ENCODE measurements around the gene MPRIP. TPM values are rescaled to one million over a fixed set of nuclear protein-coding genes. Genes with fewer than 3 reads are reported as not detected.

Gene MPRIP
- total and polyA plus RNA-seq, 2 of the 13 experiments (the other 11 are each of a cell fraction or from before 2014, with no cell fraction given), result 50.2 to 52.4 TPM

- 95% methylated on average over 16 of the region's 16 CpGs for WGBS (ENCODE audit: low lambda C conversion rate)
- Histone ChIP-seq H3K36me3 (replicated peaks in 1 of 2; ENCODE audit: control insufficient read depth in 1 of 2, insufficient read depth in 2 of 2, low read length in 2 of 2) (peaks cover 43 to 81% of the 10 kb centered on the region in 2 experiments), H3K9me3 (ENCODE audit: low read length) (no peaks in the 10 kb centered on the region), H3K27me3 (ENCODE audit: control insufficient read depth in 1 of 2, insufficient read depth in 2 of 2, low read length in 2 of 2) (no peaks in the 10 kb centered on the region; a peak in 1 of 5 replicates), H3K27ac (ENCODE audit: extremely low read length, insufficient read depth, low read length) (no peak overlapping the region), H3K4me3 (replicated peaks in 1 of 3; ENCODE audit: insufficient read depth in 1 of 3, low read depth in 2 of 3, low read length in 3 of 3) (no peak overlapping the region), H3K4me2 (ENCODE audit: low read depth, low read length) (no peak overlapping the region), H3K4me1 (ENCODE audit: insufficient read depth, low read length) (no peaks in the 10 kb centered on the region), H4K20me1 (ENCODE audit: insufficient read depth, low read length) (no peaks in the 10 kb centered on the region), H3K9ac (ENCODE audit: insufficient read depth, low read depth, low read length) (no peak overlapping the region), H3K79me2 (ENCODE audit: insufficient read depth, low read length) (no peaks in the 10 kb centered on the region), H2AFZ (ENCODE audit: low read length) (no peak overlapping the region)
- no TSS peak for BruUV-seq (replicated peaks)
- ChIA-PET CTCF (ENCODE audit: low intra/inter-chr PET ratio, low total read pairs) (no interaction called here), POLR2A (no interaction called here)
- in situ Hi-C loops (cut with HindIII; ENCODE audit: extremely low pct_ligation_motif_present, low pct_unique_long_range_greater_than_20kb), result no loop called here
- intact Hi-C loops (cut with micrococcal nuclease; ENCODE audit: unreplicated experiment), result no loop called here
- no peak; the same call in 2 of the 3 replicates for ATAC-seq
- TF ChIP-seq XBP1 (CRISPR knock-in tag; IDR thresholded peaks at IDR 0.05) (no peak), ZUFSP (CRISPR knock-in tag; IDR thresholded peaks at IDR 0.05; ENCODE audit: borderline replicate concordance) (no peak), ZNF382 (CRISPR knock-in tag; IDR thresholded peaks at IDR 0.05; ENCODE audit: borderline replicate concordance) (no peak), SMAD9 (CRISPR knock-in tag; IDR thresholded peaks at IDR 0.05) (no peak), ATF2 (CRISPR knock-in tag; IDR thresholded peaks at IDR 0.05) (no peak), PTBP1 (IDR thresholded peaks at IDR 0.05; ENCODE audit: low read depth, low read length, poor library complexity, severe bottlenecking) (no peak), ZNF281 (CRISPR knock-in tag; IDR thresholded peaks at IDR 0.05; ENCODE audit: borderline replicate concordance) (no peak), ATM (IDR thresholded peaks at IDR 0.05; ENCODE audit: borderline replicate concordance) (no peak)
- TF ChIP-seq, protein P1, sequence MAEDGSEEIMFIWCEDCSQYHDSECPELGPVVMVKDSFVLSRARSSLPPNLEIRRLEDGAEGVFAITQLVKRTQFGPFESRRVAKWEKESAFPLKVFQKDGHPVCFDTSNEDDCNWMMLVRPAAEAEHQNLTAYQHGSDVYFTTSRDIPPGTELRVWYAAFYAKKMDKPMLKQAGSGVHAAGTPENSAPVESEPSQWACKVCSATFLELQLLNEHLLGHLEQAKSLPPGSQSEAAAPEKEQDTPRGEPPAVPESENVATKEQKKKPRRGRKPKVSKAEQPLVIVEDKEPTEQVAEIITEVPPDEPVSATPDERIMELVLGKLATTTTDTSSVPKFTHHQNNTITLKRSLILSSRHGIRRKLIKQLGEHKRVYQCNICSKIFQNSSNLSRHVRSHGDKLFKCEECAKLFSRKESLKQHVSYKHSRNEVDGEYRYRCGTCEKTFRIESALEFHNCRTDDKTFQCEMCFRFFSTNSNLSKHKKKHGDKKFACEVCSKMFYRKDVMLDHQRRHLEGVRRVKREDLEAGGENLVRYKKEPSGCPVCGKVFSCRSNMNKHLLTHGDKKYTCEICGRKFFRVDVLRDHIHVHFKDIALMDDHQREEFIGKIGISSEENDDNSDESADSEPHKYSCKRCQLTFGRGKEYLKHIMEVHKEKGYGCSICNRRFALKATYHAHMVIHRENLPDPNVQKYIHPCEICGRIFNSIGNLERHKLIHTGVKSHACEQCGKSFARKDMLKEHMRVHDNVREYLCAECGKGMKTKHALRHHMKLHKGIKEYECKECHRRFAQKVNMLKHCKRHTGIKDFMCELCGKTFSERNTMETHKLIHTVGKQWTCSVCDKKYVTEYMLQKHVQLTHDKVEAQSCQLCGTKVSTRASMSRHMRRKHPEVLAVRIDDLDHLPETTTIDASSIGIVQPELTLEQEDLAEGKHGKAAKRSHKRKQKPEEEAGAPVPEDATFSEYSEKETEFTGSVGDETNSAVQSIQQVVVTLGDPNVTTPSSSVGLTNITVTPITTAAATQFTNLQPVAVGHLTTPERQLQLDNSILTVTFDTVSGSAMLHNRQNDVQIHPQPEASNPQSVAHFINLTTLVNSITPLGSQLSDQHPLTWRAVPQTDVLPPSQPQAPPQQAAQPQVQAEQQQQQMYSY (CRISPR knock-in tag; IDR thresholded peaks at IDR 0.05), result no peak
- no peak for FAIRE-seq
- no peak for DNase-seq (ENCODE audit: low spot score)
Observed at GRCh38 chr17:17216776-17217175, 174.5 kb downstream of the MPRIP start.
